GM13976 (cell line): ENCODE data around the gene ALDH16A1.
"Not testable (repeated sequence)": the region's sequence is repeated elsewhere in the genome, so short reads cannot be mapped to it uniquely, and the experiment has no call there.

Experiments used
- DNase-seq: peaks from one replicate; pipeline ENCODE4 v3.0.0; 2012; ENCODE audit warnings: low spot score
- in situ Hi-C: fragments of 300-500 bp; cut with MboI; formaldehyde crosslinking; loops from one replicate; pipeline ENCODE4 v1.12.0; 2022; ENCODE audit warnings: low sequenced_read_pairs, mixed read lengths, inconsistent platforms; ENCODE audit not compliant: unreplicated experiment
- TF ChIP-seq, protein P1 (sequence below): IDR thresholded peaks from 2 replicates; pipeline ENCODE4 v1.5.1; 2012; ENCODE audit warnings: borderline replicate concordance, mild to moderate bottlenecking; ENCODE audit not compliant: insufficient read depth; ENCODE audit errors: extremely low read depth, missing control alignments, control extremely low read depth

ALDH16A1 gene

GRCh38 chr19:49443366-49444099 lies 9.5 kb upstream of the ALDH16A1 start:
- in situ Hi-C loops = loop anchor here (25.0 kb wide), 1 partner anchor 181 kb away; no protein-coding TSS in a partner anchor
- TF ChIP-seq, protein P1, sequence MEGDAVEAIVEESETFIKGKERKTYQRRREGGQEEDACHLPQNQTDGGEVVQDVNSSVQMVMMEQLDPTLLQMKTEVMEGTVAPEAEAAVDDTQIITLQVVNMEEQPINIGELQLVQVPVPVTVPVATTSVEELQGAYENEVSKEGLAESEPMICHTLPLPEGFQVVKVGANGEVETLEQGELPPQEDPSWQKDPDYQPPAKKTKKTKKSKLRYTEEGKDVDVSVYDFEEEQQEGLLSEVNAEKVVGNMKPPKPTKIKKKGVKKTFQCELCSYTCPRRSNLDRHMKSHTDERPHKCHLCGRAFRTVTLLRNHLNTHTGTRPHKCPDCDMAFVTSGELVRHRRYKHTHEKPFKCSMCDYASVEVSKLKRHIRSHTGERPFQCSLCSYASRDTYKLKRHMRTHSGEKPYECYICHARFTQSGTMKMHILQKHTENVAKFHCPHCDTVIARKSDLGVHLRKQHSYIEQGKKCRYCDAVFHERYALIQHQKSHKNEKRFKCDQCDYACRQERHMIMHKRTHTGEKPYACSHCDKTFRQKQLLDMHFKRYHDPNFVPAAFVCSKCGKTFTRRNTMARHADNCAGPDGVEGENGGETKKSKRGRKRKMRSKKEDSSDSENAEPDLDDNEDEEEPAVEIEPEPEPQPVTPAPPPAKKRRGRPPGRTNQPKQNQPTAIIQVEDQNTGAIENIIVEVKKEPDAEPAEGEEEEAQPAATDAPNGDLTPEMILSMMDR = peak; percentile 98
- peak; percentile 92 for DNase-seq

- not testable (repeated sequence) for DNase-seq
- in situ Hi-C loops = loop anchor here (25.0 kb wide), 1 partner anchor 182 kb away; no protein-coding TSS in a partner anchor
These were observed 8.8 kb upstream of the ALDH16A1 start for GRCh38 chr19:49444100-49444700.

- in situ Hi-C loops = loop anchor here (25.0 kb wide), 1 partner anchor 184 kb away; no protein-coding TSS in a partner anchor
- TF ChIP-seq, protein P1 = no peak
- no peak for DNase-seq
These were observed 7.0 kb upstream of the ALDH16A1 start for GRCh38 chr19:49445997-49446396.

DNA sequence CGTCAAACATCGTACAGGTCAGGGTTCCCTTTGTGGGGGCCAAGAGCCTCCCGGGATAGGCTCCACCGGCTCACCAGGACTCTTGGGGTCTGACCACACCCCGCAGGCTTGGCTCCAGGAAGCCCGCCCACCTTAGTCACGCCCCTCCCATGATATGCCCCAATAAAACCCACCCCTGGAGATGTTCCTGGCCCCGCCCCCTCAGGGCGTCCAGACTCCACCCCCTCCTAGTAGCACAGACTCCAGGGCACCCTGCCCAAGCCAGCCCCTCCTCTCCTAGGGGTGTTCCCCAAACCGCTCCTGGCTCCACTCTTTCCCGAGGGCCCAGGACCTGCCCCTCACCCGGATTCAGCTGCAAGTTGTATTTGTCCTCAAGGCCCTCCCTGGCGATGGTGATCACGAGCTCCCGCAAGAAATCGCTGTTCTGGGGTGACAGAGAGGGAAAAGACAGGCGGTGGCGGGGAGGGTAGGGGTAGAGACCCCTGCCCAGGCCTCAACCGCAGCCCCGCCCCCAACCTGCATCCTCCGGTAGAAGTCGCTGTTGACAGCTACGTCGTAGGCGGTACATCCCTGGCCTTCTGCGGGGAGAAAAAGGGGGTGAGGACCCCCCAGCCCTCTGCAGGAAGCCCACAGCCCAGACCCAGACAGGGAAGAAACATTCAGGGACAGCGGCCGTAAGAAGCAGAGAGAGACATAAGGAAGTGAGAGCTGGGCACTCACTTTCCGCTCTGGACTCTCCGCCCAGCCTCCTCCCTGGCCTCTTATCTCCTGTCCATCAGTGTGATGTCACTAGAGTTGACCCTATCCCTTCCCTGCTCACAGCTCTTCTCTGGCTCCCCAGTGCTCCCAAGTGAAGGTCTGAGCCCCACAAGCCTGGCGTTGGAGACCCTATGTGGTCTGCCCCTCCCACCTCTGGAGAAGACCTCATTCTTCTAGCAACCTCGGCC lies 5.3 kb upstream of the ALDH16A1 start:
- DNase-seq = no peak
- TF ChIP-seq, protein P1 = no peak
- in situ Hi-C loops = loop anchor here (25.0 kb wide), 1 partner anchor 185 kb away; no protein-coding TSS in a partner anchor

DNA sequence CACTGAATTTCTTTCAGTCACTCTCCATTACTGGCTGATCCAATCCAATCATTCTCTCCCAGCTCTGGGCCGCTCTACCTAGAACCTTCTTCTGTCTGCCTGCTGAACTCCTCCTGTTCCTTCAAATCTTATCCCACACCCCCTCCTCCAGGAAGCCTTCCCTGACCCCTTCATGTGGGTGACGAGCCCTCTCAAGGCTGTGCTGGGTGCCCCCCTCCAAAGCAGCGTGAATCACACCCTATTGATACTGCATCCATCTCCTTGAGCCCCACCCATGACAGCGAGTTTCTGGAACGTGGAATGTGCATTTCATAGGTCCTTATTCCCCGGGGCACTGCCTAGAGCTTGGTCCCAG lies 4.6 kb upstream of the ALDH16A1 start:
- DNase-seq = no peak
- in situ Hi-C loops = loop anchor here (25.0 kb wide), 1 partner anchor 186 kb away; no protein-coding TSS in a partner anchor
- TF ChIP-seq, protein P1 = no peak

DNA sequence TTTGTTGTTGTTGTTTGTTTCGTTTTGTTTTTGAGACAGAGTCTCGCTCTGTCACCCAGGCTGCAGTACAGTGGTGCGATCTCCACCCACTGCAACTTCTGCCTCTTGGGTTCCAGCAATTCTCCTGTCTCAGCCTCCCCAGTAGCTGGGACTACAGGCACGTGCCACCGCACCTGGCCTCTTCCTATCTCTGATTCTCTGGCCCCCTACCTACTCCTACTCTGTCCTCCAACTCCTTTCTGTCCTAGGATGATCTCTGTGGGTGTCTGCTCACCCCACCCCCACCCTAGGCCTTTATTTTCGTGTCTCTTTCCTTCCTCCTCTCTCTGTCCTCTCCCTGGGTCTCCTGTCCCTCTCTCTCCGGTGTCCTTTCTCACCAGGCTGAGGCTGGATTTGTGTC lies 2.6 kb upstream of the ALDH16A1 start:
- TF ChIP-seq, protein P1 = no peak
- in situ Hi-C loops = no loop called here

More for the DNA sequence above, 2.6 kb upstream of the ALDH16A1 start:
- no peak for DNase-seq
